BJ (cell line): Measurements from ENCODE around the gene AK4. TPM values are rescaled to one million over a fixed set of nuclear protein-coding genes. Genes with fewer than 3 reads are reported as not detected.

ENCODE experiments used
- CTCF ChIA-PET: fragments of 350-600 bp; formaldehyde crosslinking; extraction: SDS; loops from one replicate; lab custom pipeline; 2021; ENCODE audit warnings: antibody characterized with exemption, inconsistent platforms; lab: Yijun Ruan, JAX
- POLR2A ChIA-PET: fragments of 300-600 bp; sonication (Branson Sonifier 250); formaldehyde crosslinking; extraction: SDS; loops from one replicate; lab custom pipeline; 2021; ENCODE audit warnings: antibody characterized with exemption; lab: Charles Lee
- DNase-seq: peaks from one replicate; pipeline ENCODE4 v3.0.0-alpha.2; 2011; ENCODE audit warnings: low read depth
- H3K27me3 ChIP-seq: 2 replicates; pipeline ENCODE4 v1.6.0; 2011; ENCODE audit warnings: low read length; ENCODE audit not compliant: control insufficient read depth, insufficient read depth
- H3K36me3 ChIP-seq: 2 replicates; pipeline ENCODE4 v1.5.1; 2011; ENCODE audit warnings: low read length; ENCODE audit not compliant: control insufficient read depth, insufficient read depth
- H3K4me3 ChIP-seq: 2 replicates; pipeline ENCODE4 v1.5.1; 2011; ENCODE audit warnings: low read depth, mild to moderate bottlenecking, control low read depth, low read length
- CTCF ChIP-seq: IDR thresholded peaks from 2 replicates; pipeline ENCODE4 v1.5.1; 2011; ENCODE audit warnings: low read depth, mild to moderate bottlenecking, control low read depth, inconsistent platforms, low read length, moderate library complexity; ENCODE audit not compliant: insufficient read depth
- polyA plus RNA-seq: library from polyadenylated mRNA; depleted of rRNA; stranded (reverse); fragments of >200 nt; gene quantifications from 2 replicates; pipeline ENCODE4 v1.2.3, GENCODE V29; 2011

AK4 gene
- polyA plus RNA-seq, 1 experiment, result 11.9 TPM

DNA sequence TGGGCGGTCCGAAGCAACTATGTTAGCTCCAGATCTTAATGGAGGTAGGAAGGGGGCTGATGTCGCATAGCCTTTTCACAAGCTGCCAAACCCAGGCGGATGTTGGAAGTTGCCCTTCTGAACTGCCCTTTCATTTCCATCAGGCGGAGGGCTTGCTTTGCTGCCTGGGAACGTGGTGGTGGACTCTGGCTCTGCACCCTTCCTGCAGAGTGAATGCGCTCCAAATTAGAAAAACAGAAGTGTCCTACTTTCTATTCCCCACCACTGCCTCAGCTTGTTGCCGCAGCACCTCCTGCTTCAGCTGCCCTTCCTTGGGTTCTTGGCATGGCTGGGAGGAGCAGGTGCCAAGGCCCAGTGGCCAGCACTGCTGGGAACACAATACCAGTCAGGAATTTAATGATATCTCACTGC is 60.6 kb downstream of the AK4 start:
- Histone ChIP-seq H3K27me3 (no peaks in the 10 kb centered on the region), H3K36me3 (no peaks in the 10 kb centered on the region), H3K4me3 (no peak overlapping the region)
- no peak for TF ChIP-seq CTCF
- DNase-seq, result no peak
- POLR2A ChIA-PET, result no interaction called here
- CTCF ChIA-PET, result interaction anchor here (0.7 to 3.3 kb wide), 23 partner anchors 8 to 479 kb away, joined by 3 to 21 read pairs (median 4); partner anchors contain the start of gene JAK1

DNA sequence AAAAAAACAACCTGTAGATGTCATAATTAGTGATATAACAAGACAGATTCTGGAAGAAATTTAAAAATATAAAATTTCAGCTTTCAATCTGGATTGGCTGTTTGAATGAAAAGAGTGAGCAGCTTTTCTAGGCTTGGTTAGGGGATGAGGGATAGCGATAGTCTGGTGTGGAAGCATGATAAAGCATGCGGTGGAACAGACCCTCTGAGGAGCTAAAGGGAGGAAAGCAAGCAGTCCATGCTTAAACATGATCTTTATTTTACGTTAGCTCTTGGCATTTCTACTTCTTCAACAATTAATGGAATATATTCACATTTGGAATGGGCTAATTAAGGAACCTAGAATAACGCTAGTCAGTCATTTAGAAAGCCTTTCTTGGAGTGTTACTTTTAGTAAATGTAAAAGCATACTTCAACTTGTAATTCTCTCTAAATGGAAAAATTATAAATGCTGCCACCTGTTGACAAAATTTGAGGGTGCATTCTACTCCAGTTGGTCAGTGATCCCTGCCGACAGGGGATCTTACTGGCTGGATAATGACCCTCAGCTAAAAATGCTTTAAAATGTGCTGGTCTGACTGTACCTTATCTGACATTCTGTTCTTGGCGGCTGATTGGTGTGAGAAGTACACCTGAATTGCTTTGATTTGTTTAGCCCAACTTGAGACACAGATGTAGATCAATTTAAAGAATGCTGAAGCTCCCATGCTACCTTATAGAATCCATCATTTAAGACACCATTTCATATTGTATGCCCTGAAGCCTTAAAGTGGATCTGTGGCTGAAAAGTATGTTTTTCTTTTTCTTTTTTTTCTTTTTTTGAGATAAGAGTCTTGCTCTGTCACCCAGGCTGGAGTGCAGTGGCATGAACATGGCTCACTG is 61.2 kb downstream of the AK4 start:
- Histone ChIP-seq H3K36me3 (no peaks in the 10 kb centered on the region), H3K4me3 (no peak overlapping the region), H3K27me3 (no peaks in the 10 kb centered on the region)
- CTCF ChIA-PET, result interaction anchor here (0.6 to 3.3 kb wide), 30 partner anchors 9 to 479 kb away, joined by 3 to 21 read pairs (median 4); partner anchors contain the start of gene JAK1
- DNase-seq, result no peak
- POLR2A ChIA-PET, result no interaction called here
- peak; percentile 67 for TF ChIP-seq CTCF

GRCh38 chr1:65210325-65210724 is 62.3 kb downstream of the AK4 start:
- ChIA-PET CTCF (interaction anchor here (1.2 to 3.3 kb wide), 3 partner anchors 135 to 146 kb away, joined by 3 to 21 read pairs (median 15); no protein-coding TSS in a partner anchor), POLR2A (no interaction called here)
- DNase-seq, result no peak
- no peak overlapping the region for H3K4me3 ChIP-seq
- TF ChIP-seq CTCF, result no peak
- H3K27me3 ChIP-seq, result no peaks in the 10 kb centered on the region
- no peaks in the 10 kb centered on the region for H3K36me3 ChIP-seq

GRCh38 chr1:65211331-65211730 is 63.3 kb downstream of the AK4 start:
- H3K4me3 ChIP-seq, result no peak overlapping the region
- no peak for DNase-seq
- H3K27me3 ChIP-seq, result no peaks in the 10 kb centered on the region
- ChIA-PET POLR2A (no interaction called here), CTCF (interaction anchor here (1.2 to 3.3 kb wide), 3 partner anchors 136 to 476 kb away, joined by 3 to 15 read pairs (median 3); no protein-coding TSS in a partner anchor)
- TF ChIP-seq CTCF, result no peak
- no peaks in the 10 kb centered on the region for H3K36me3 ChIP-seq

- ChIA-PET POLR2A (no interaction called here), CTCF (interaction anchor here (0.8 to 1.3 kb wide), 4 partner anchors 13 to 474 kb away, joined by 3 to 5 read pairs (median 4); partner anchors contain the start of gene AK4)
- no peak for DNase-seq
- Histone ChIP-seq H3K4me3 (no peak overlapping the region), H3K36me3 (no peaks in the 10 kb centered on the region), H3K27me3 (no peaks in the 10 kb centered on the region)
- TF ChIP-seq CTCF, result no peak
Observed at GRCh38 chr1:65213271-65214023, 65.4 kb downstream of the AK4 start.
